Measurements from ENCODE around the gene EGFL7.

The EGFL7 gene

DNA sequence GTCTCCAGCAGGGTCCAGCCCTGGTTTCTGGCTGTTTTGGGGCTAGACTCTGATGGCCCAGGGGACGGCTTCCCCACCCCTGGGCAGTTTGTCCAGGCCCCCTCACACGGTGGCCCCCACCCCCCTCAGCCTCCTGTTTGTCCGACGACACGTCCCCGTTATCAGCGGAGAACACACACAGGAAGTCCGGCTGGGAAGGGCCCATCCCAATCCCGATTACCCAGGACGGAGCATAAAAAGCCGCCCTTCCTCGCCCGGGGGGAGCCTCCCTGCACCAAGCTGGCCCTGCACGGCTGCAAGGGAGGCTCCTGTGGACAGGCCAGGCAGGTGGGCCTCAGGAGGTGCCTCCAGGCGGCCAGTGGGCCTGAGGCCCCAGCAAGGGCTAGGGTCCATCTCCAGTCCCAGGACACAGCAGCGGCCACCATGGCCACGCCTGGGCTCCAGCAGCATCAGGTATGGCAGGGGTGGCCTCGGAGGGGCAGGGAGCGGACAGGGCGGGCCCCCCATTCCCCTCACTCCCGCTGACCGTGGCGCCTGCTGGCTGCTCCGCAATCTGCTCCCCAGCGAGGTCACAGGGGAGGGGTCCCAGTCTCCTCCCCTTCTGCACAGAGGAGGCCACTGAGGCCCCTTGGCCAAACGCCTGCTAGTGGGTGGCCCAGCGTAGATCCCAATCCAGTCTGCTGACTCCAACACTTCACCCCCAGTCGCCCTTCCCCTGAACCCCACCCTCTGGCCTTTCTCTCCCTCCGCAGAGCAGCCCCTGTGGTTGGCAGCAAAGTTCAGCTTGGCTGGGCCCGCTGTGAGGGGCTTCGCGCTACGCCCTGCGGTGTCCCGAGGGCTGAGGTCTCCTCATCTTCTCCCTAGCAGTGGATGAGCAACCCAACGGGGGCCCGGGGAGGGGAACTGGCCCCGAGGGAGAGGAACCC is at the start of gene EGFL7:
Gene EGFL7, plus strand, starts transcription at position 261 of the 926 bp plus-strand sequence. CDS start 5,367 bp downstream, outside the sequence.
- DNase-seq = peak; percentile 59

DNA sequence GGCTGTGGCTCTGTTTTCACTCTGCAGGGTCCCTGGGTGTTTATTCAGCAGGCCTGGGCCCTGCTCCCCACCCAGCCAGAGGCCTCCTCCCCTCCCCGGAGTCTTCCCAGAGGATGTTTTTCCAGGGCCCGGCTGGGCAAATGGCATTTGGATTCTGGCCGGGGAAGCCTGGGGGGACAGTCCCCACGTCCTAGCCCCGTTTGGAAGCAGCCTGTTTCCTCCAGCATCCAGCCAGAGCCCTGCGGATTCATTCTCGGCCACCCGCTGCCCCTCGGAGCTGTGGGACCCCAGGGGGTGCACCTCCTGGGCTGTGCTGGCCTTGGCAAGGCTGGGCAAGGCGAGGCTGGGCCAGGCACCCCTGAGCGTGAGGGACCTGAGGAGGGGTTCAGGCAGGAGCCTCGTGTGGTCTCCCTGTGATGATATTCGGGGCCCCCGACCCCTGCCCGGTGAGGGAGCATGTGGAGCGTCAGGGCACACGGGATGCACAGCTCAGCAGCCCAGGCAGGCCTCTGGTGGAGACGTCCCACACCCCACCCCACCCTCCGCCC is 48.8 kb upstream of the EGFL7 start:
- DNase-seq = no peak

DNA sequence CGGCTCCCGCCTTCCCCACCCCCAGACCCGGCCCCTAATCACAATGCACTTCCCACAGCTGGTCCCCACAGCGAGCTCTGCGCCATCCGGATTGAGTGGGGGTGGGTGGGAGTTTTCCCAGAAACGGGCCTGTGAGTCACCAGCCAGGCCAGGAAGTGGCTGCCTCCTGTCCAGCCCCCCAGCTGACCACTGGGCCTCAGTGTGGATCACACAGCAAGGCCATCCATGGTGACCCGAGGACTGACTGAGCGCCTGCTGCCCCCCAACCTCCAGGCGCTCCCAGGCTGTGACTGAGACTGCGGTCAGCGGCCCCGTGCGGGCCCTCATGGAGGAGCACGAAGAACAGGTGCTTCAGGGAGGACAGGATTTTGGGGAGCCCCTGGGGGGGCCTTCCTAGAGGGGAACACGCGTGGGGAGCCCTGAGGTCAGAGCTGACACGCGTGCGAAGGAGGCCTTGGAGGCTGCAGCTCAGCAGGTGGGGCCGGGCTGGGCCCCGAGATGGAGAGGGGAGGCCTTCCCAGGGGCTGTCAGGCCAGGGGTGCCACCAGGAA is 48.3 kb upstream of the EGFL7 start:
- peak; percentile 48 for DNase-seq

DNA sequence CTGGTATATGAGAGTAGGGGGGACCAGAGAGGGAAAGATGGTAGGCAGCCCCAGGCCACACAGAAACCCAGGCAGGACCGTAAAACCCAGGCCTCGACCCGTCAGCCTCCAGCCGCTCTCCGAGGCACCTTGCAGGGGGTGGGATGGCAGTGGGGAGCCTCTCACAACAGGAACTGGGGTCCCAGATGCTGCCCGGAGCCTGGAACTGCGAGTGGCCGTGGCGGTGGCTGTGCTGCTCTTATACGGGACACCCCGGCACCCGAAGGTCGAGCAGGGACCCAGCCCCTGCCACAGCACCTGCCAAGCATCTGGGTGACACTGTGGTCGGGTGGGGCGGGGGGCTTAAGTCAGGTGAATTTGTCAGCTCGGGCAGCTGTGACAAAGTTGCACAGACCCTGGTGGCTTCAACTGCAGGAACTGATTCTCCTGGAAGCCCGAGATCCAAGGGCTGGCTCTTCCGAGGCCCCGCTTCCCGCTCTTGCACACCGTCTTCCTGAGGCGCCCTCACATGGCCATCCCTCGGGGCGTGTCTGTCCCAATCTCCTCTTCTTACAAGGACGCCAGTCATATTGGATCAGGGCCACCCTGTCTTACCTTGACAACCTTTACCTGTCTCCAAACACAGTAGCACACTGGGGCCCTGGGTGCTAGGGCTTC is 47.6 kb upstream of the EGFL7 start:
- no peak for DNase-seq

DNA sequence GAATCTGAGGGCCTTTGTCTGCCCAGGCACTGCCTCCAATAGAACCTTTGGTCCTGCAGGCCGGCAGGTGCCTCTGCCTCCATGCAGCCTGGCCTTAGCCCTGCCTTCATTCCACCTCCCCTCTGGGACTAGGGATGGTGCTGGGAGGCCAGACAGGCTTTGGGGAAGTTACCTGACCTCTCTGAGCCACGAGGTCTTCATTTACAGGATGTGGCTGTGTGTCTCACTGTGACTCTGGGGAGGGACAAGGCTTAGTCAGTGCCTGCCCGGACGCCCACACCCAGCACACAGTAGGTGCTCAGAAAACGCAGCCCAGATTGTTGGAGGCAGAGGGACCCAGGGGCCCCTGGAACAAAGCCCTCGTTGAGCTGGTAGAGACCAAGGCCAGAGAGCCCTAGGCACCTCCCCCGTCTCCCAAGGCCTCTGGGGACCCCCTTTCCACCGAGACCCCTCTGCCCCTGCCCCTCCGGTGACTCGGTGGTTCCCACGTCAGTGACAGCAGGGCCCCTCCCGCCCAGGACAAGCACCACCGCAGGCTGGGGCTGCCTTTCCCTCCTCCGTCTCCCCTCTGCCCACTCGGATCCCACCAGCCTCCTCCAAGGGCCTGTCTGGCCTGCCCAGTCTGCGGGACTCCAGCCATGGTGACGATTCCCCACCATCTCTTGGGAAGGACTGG is 46.9 kb upstream of the EGFL7 start:
- DNase-seq = peak; percentile 42

DNA sequence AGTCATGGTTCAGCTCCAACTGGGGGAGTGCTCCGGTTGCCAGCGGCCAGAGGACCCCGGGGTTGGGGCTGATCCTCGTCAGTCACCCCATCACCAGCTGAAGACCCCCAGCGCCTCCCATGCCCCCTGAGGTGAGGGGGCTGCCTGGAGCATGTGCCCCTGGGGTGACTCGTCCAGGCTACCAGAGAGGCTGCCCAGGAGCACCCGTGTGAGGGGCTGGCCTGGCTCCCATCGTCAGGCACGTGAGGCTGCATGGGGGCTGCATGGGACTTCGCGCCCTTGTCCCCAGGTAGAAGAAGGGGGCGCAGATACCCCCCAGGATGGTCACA is 46.4 kb upstream of the EGFL7 start:
- no peak for DNase-seq

DNA sequence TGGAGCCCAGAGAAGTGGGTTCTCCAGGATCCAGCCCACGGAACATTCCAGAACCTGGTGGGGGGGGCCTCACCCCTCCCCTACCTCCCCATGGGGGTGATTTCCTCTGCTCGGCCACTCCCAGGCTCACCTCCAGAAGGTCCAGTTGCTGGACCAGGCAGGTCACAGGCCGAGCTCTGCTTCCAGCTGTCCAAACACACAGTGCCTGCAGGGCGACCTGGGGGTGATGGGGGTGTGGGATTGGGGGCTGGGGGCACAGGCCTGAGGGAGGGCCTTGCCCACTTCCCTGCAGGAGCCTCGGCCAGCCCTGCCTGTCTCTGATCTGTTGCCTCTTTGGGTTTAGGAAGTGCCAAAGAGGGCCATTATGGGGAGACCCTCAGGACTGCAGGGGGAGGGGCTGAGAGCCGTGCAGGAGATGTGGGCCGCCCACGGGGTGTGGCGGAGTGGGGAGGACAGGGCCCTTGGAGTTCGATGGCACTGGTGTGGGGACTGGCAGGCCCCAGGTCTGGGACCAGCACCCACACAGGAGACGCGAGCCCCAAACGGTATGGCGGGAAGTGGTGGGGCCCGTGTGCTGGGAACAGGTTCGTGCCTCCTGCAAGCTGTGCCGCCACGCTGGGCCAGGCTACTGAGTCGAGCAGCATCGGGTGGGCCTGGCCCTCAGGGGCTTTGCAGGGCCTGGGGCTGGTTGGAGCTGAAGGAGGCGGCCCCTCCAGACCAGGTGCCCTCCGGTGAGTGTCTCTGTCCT is 45.6 kb upstream of the EGFL7 start:
- DNase-seq = no peak

DNA sequence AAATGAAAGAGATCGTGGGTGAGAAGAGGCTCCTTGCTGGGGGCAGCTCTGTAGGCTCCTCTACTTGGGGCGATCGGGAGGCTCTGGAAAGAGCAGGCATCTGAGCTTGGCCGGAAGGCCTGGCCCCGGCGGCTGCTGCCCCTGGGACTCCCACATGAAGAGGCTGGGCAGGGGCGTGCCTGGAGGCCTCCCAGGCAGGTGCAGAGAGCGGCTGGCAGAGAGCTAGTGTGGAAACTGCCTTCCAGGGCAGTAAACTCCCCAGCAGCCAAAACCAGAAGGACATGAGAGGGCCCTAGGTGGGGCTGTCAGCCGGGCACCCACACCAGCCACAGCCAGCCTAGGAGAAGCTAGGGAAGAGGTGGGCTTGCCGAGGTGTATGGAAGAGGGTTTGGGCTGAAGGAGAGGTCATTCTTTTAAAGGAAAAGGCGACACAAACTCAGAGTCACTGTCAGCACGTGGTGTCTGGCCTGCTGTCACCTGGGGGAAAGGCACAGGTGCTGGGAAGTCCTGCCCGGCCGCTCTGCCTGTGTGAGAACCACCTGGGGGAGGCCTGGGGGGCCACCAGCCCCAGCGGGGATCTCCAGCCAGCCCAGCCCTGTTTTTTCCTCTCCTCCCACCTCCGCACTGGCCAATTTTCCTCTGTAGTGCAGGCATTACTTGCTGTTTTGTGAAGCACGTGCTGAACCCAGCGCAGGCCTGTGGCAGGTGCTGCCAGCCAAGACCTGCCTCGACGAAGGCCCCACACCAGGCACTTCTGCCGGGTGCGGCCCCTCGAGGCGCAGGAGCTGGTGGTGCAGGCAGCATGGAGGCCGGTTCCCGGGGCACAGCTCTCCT is 44.8 kb upstream of the EGFL7 start:
- no peak for DNase-seq

DNA sequence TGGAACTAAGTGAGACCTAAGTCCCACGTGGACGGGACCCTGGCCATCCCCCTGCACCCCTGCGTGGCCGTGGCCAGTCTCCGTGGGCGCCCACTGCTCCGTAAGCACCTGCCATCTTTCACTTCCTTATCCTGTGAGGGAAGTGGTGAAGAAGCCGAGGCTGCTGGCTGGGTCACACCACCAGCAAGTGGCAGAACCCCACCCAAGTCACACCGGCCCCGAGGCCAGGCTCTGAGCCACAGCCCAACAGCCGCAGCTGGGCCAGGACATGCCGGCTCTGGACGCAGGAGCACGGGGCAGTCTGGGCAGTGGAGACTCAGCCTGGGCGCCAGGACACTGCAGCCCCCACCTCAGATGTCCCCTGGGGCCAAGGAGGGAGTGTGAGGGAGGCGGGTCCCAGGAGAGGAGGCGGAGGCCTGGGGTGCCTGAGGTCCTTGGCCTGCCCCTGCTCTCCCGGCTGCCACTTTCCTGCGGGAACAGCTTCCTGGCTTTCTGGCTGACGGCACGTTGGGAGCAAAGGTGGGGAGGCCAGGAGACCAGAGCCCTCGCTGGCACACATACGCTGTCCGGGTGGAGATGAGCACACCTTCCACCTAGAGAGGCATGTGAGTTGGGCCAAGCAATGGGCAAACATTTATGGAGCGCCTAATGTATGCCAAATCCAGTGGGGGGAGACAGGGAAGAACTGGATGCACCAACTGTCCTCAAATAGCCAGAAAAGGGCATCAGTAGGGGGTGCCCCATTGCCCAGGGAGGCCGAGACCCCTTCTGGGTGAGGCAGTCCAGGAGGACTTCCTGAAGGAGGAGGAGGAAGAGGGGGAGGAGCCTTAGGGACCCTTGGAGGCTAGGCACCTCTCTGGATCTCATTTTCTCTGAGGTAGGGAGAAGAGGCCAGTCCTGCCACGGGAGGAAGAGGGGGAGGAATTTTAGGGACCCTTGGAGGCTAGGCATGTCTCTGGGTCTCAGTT is 43.9 kb upstream of the EGFL7 start:
- DNase-seq = no peak

DNA sequence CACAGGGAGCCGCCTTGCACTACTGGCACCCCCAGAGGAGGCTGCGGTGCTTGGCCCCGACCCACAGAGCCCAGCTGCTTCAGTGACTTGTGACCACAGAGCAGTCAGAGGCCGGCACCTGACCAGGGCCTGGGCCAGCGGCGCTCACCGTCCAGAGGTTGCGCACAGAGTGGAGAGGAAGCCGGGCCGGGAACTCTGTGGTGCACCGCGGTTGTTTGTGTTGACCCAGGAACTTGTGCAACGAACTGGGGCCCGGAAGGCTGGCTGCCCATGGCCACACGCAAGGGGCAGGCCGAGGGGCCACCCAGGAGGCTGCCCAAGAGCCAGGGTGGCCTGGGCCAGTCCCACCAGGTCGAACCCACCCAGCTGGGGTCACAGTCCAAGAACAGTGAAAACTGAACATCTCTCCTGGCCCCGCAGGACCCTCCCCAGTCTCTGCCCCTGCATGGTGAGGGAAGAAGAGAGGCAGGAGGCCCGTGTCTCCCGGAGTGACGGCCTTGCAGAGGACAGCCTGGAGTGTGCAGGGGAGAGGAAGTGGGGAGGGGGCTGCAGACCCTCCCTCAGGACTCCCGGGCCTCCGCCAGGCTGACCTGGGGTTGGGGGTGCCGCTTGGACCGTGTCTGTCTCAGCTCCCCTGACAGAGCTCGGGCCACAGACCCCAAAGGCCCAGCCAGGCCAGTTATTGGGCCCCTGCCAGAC is 42.8 kb upstream of the EGFL7 start:
- DNase-seq = no peak

DNA sequence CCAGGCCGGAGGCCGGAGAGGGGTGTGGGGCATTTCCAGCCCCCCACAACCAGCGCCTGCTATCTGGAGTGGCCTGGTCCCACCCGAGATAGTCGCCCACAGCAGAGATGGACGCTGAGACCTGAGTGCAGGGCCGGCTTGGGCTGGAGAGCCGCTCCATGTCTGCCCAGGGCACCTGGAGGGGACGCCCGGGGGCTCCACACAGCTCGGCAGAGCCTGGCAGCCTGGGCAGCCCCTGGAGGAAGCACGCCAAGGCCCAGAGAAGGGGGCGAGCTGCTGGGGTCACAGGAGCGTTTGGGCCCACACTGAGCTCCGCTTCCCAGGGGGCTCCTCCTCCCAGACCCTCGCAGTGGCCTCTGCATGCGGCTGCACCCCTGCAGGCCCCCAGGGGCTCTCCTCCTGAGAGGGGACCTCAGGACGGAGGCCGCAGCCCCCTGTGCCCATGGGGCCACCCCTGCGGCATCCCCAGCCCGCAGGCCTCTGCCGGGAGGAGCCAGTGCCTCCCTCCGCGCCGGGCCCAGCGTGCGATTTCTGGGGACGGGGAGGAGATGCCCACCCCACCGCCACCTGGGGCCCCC is 42.2 kb upstream of the EGFL7 start:
- no peak for DNase-seq

DNA sequence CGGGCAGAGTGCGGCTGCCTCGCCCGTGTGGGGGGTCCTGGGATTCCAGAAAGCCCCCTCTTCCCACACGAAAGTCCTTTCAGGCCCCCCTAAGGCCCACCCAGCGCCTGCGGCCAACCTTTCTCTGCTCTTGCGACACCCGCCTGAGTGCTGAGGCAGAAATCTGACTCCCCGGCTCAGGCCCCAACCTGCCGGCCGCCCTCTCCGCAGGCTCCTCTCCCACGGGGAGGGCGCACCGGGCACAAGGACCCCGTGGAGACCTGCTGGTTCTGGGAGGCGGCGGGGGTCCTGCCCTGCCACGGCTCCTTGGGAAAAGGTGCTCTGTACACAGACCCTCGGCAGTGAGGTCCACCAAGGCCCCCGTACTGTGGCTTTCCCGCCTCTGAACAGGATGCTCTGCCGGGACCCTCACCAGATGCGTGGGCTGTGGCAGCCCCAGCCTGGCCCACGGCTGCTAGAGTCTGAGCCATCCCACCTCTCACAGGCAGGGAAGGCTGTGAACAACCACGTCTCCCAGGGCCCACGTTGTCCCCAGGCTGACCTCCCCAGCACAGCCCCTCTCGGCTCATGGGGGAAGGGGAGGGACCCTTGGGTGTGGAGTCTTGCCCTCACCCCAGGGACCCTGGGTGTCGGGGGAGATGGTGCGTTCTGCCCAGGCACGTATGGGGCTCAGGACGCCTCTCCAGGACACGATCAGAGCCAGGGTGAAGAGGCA is 41.5 kb upstream of the EGFL7 start:
- DNase-seq = no peak

DNA sequence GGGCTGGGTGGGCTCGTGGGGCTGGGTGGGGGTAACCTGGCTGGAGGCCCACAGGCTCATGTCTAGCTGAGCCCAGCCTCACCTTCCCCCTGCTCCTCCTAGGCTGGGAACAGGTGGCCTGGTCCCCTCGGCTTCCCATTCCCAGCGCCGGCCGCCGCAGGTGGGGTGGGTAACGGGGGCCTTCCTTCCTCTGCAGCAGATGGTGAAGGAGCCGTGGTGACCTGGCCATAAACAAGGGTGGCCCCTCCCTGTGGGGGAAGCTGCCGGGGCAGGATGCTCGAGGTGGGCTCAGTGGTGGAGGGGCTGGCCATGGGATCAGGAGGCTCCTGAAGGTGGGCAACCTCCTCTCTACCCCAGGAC is 41.0 kb upstream of the EGFL7 start:
- no peak for DNase-seq

DNA sequence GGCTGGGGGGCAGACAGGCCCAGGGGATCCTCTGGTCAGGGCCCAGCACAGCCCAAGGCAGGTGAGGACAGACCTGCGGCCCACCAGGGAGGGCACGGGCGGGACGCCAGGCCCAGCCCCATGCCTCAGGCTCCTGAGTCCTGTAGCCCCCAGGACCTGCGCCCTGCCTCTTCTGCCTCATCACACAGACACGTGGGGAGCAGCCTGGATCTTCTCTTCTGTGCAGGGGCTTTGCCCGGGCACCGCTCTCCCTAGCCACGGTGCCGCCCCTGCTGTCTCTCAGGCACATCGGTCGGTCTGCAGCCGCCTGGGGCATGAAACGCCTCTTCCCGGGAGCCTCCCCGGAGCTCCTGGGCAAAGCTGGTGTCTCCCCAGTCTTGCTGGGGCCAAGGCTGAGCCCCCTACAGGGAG is 40.2 kb upstream of the EGFL7 start:
- DNase-seq = no peak

DNA sequence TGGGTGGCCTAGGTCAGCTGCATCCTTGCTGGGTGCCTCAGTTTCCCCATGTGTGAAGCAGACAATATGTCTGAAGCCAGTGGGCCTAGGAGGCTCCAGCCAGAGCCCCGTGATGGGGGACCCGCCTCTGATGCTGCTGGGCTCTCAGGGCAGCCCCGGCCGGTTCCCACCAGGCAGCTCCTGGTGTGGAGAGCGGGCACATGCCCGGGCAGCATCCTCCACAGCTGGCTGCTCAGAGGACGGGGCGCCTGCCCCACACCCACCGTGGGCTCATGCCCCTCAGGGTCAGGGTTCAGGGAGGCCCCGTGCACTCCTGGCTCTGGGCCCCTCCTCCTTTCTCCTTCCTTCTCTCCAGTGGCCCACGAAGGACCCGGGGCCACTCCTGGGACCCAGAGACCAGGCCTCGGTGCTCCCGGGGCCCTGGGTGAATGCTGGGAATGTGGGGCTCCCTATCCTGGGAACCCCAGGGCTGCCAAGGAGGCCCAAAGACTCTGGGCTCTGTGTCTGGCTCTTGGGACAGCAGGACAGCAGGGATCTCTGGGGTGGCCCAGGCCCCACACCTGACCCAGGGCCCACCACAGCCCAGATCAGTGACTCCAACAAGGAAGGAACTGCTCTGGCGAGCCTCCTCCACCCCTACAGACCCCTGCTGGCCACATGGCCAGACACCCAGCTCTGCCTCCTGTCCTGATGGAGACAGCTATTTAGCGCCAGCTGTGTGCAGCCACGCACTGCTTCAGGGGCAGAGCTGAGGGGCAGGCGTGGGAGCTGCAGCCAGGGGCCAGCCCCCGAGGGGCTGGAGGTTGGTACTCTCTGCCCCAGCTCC is 39.5 kb upstream of the EGFL7 start:
- no peak for DNase-seq

DNA sequence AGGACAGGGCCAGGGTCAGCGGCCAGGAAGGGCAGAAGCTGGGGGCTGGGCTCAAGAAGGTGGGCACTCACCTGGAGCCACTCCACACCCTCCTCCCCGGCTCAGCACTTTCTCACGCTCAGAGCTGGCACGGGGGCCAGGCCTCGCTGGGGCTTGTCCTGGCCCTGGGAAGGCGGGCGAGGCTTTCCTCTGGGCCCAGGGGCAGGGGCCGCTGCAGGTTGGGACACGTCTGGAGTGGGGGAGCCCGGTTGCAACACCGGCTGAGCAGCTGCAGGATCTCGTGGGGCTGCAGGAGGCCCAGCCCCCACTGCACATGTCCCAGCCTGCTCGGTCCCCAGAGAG is 38.9 kb upstream of the EGFL7 start:
- DNase-seq = no peak

DNA sequence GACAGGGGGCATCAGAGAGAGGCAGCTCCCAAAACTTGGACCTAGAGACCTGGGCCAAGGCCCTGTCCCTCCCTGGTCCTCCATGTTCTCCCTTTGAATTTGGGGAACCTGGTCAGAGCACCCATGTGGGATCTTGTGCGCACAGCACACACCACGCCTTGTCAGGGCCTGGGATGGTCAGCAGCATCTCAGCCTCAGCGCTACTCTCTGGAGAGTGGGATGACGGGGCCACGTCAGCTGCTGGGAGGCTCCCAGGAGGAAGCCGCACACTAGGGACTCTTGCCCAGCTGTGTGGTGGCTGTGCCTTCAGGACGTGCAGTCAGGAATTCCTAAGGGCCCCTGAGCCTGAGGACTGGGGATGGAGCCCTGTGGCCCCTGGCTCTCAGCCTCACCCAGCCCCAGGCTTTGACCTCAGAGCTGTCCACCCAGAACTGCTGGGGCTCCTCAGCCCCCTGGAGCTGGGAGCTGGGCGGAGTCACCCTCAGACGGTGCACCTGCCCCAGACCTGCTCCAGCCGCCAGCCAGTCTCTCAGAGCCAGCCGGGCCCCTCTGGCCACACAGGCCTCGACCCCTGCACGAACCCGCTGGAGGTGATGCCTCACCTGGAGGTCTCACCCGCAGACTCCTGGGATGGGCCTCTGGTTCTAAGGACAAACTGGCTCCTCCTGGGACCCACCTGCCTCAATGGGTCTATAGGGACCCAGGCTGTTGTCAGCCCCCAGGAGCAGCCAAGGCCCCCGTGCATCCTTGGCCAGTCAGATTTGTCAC is 38.3 kb upstream of the EGFL7 start:
- DNase-seq = no peak
